IMR-90 (cell line): ENCODE data around the gene UST. TPM values are rescaled to one million over a fixed set of nuclear protein-coding genes. Genes with fewer than 3 reads are reported as not detected.

Source experiments
- ATAC-seq: fragments of 200-7000 bp; cut with Tn5 transposase; 2 replicates; pipeline ENCODE4 v1.9.1; 2020; ENCODE audit warnings: low read depth, mild to moderate bottlenecking, moderate library complexity
- BruUV-seq: library from RNA; stranded (reverse); fragments of 400-500 nt; replicated peaks from 2 replicates; lab custom pipeline; 2021; lab: Mats Ljungman, UMichigan
- CTCF ChIA-PET: fragments of 300-600 bp; formaldehyde crosslinking; extraction: SDS; loops from one replicate; lab custom pipeline; 2021; ENCODE audit warnings: antibody characterized with exemption; lab: Yijun Ruan, JAX
- POLR2A ChIA-PET: fragments of 300-600 bp; sonication (Branson Sonifier 250); formaldehyde crosslinking; loops from one replicate; lab custom pipeline; 2022; ENCODE audit warnings: antibody characterized with exemption; ENCODE audit not compliant: unreplicated experiment; lab: Charles Lee
- DNase-seq: peaks from one replicate; pipeline ENCODE4 v3.0.0; 2013
- H2AFZ ChIP-seq: replicated peaks from 2 replicates; pipeline ENCODE3; 2013; ENCODE audit warnings: low read length, mild to moderate bottlenecking; ENCODE audit not compliant: poor library complexity
- H2AK5ac ChIP-seq: 2 replicates; pipeline ENCODE4 v1.6.1; 2013; ENCODE audit warnings: low read depth, low read length, inconsistent platforms
- H2AK9ac ChIP-seq: replicated peaks from 2 replicates; pipeline ENCODE3; 2013; ENCODE audit warnings: mild to moderate bottlenecking, low read depth, low read length, moderate library complexity; ENCODE audit not compliant: poor library complexity
- H2BK120ac ChIP-seq: 2 replicates; pipeline ENCODE4 v1.6.1; 2013; ENCODE audit warnings: low read depth, low read length, inconsistent platforms
- H2BK15ac ChIP-seq: 3 replicates; pipeline ENCODE4 v1.6.1; 2013; ENCODE audit warnings: low read depth, low read length, inconsistent platforms
- H2BK20ac ChIP-seq: 2 replicates; pipeline ENCODE4 v1.6.1; 2013; ENCODE audit warnings: low read depth, mild to moderate bottlenecking, inconsistent platforms, low read length, moderate library complexity
- H2BK5ac ChIP-seq: 2 replicates; pipeline ENCODE4 v1.6.1; 2013; ENCODE audit warnings: mild to moderate bottlenecking, low read depth, low read length, inconsistent platforms; ENCODE audit not compliant: poor library complexity, severe bottlenecking
- H3K14ac ChIP-seq: replicated peaks from 2 replicates; pipeline ENCODE4 v1.6.1; 2013; ENCODE audit warnings: low read depth, low read length, inconsistent platforms
- H3K18ac ChIP-seq: 2 replicates; pipeline ENCODE4 v1.6.1; 2013; ENCODE audit warnings: low read depth, low read length, control low read depth
- H3K23ac ChIP-seq: 2 replicates; pipeline ENCODE4 v1.6.1; 2013; ENCODE audit warnings: low read depth, low read length, inconsistent platforms
- H3K27ac ChIP-seq: 2 replicates; pipeline ENCODE4 v1.5.1; 2013; ENCODE audit warnings: mild to moderate bottlenecking, control low read depth, low read length; ENCODE audit not compliant: insufficient read depth
- H3K27me3 ChIP-seq: 2 replicates; pipeline ENCODE4 v1.6.1; 2013; ENCODE audit warnings: low read length; ENCODE audit not compliant: control insufficient read depth, insufficient read depth
- H3K36me3 ChIP-seq: 2 replicates; pipeline ENCODE4 v1.6.1; 2013; ENCODE audit warnings: low read length, mixed read lengths; ENCODE audit not compliant: control insufficient read depth, insufficient read depth
- H3K4ac ChIP-seq: 2 replicates; pipeline ENCODE4 v1.6.1; 2013; ENCODE audit warnings: low read depth, low read length, inconsistent platforms
- H3K4me1 ChIP-seq: 2 replicates; pipeline ENCODE4 v1.6.1; 2013; ENCODE audit warnings: low read length, mixed read lengths; ENCODE audit not compliant: control insufficient read depth, insufficient read depth
- H3K4me2 ChIP-seq: 2 replicates; pipeline ENCODE4 v1.6.1; 2013; ENCODE audit warnings: low read depth, mild to moderate bottlenecking, control low read depth, low read length, moderate library complexity
- H3K4me3 ChIP-seq: 2 replicates; pipeline ENCODE4 v1.5.1; 2013; ENCODE audit warnings: low read depth, mild to moderate bottlenecking, control low read depth, low read length, moderate library complexity; ENCODE audit not compliant: insufficient read depth
- H3K56ac ChIP-seq: 2 replicates; pipeline ENCODE4 v1.6.1; 2013; ENCODE audit warnings: low read length, inconsistent platforms; ENCODE audit not compliant: insufficient read depth; ENCODE audit errors: extremely low read depth
- H3K79me1 ChIP-seq, 2 experiments: 2 replicates each; pipeline ENCODE4 v1.6.1; 2013; ENCODE audit warnings: low read length in 2 of 2, inconsistent platforms in 1 of 2, low read depth in 1 of 2
- H3K9ac ChIP-seq: 2 replicates; pipeline ENCODE4 v1.6.1; 2013; ENCODE audit warnings: low read depth, low read length, control low read depth
- H3K9me1 ChIP-seq: 2 replicates; pipeline ENCODE4 v1.6.1; 2013; ENCODE audit warnings: low read length, inconsistent platforms; ENCODE audit not compliant: insufficient read depth
- H3K9me3 ChIP-seq: 2 replicates; pipeline ENCODE4 v1.6.1; 2013; ENCODE audit warnings: low read length; ENCODE audit not compliant: control insufficient read depth, insufficient read depth
- H4K20me1 ChIP-seq: 2 replicates; pipeline ENCODE4 v1.6.1; 2013; ENCODE audit warnings: low read length, inconsistent platforms; ENCODE audit not compliant: insufficient read depth
- H4K5ac ChIP-seq: 2 replicates; pipeline ENCODE4 v1.6.1; 2013; ENCODE audit warnings: mild to moderate bottlenecking, low read depth, low read length, control low read depth
- H4K8ac ChIP-seq, 2 experiments: 2 replicates each; pipeline ENCODE4 v1.6.1; 2013; ENCODE audit warnings: low read depth in 2 of 2, low read length in 2 of 2, control low read depth in 1 of 2, inconsistent platforms in 1 of 2
- H4K91ac ChIP-seq: 2 replicates; pipeline ENCODE4 v1.6.1; 2013; ENCODE audit warnings: low read depth, low read length, inconsistent platforms; ENCODE audit not compliant: insufficient read depth
- BHLHE40 ChIP-seq: fragments of 150-350 bp; IDR thresholded peaks from 2 replicates; pipeline ENCODE4 v1.6.1; 2016; ENCODE audit warnings: mild to moderate bottlenecking, low read depth, low read length
- CEBPB ChIP-seq: IDR thresholded peaks from 2 replicates; pipeline ENCODE4 v1.6.1; 2012; ENCODE audit warnings: low read depth, low read length, improper control_type of control experiment
- CHD1 ChIP-seq: IDR thresholded peaks from 2 replicates; pipeline ENCODE4 v1.6.1; 2012; ENCODE audit warnings: low read depth, low read length, improper control_type of control experiment
- FOS ChIP-seq: fragments of 150-350 bp; IDR thresholded peaks from 2 replicates; pipeline ENCODE4 v1.6.1; 2016; ENCODE audit warnings: low read depth, low read length
- MAFK ChIP-seq: IDR thresholded peaks from 2 replicates; pipeline ENCODE4 v1.6.1; 2012; ENCODE audit warnings: low read depth, low read length, improper control_type of control experiment
- MAZ ChIP-seq: IDR thresholded peaks from 2 replicates; pipeline ENCODE4 v1.6.1; 2012; ENCODE audit warnings: low read depth, mild to moderate bottlenecking, low read length, improper control_type of control experiment, moderate library complexity, borderline replicate concordance
- NFE2L2 ChIP-seq: fragments of 150-350 bp; IDR thresholded peaks from 2 replicates; pipeline ENCODE4 v1.6.1; 2016; ENCODE audit warnings: low read depth, mild to moderate bottlenecking, low read length
- POLR2A ChIP-seq: IDR thresholded peaks from 2 replicates; pipeline ENCODE4 v1.6.1; 2012; ENCODE audit warnings: mild to moderate bottlenecking, low read depth, low read length
- RAD21 ChIP-seq: IDR thresholded peaks from 2 replicates; pipeline ENCODE4 v1.6.1; 2012; ENCODE audit warnings: low read length, improper control_type of control experiment
- RCOR1 ChIP-seq: IDR thresholded peaks from 2 replicates; pipeline ENCODE4 v1.6.1; 2012; ENCODE audit warnings: mild to moderate bottlenecking, low read length, improper control_type of control experiment; ENCODE audit not compliant: insufficient replicate concordance
- RFX5 ChIP-seq: IDR thresholded peaks from 2 replicates; pipeline ENCODE4 v1.8.0; 2012; ENCODE audit warnings: low read depth, mild to moderate bottlenecking, low read length, moderate library complexity
- SMC3 ChIP-seq: fragments of 150-350 bp; IDR thresholded peaks from 2 replicates; pipeline ENCODE4 v1.6.1; 2016; ENCODE audit warnings: low read depth, mild to moderate bottlenecking, antibody characterized with exemption, low read length, moderate library complexity
- WGBS, 2 experiments: methylation state at CpG; one replicate each; pipeline versions ENCODE4 v1.1.5 to v1.1.7; 2013; ENCODE audit warnings: missing lambda C conversion rate in 2 of 2; ENCODE audit not compliant: insufficient read length in 1 of 2; ENCODE audit errors: extremely low coverage in 2 of 2; 5-methylcytosine and 5-hydroxymethylcytosine counted together
- dilution Hi-C: fragments of 300-500 bp; cut with HindIII; formaldehyde crosslinking; loops from one replicate; pipeline ENCODE4 v1.14.3; 2018; ENCODE audit warnings: low sequenced_read_pairs; ENCODE audit not compliant: unreplicated experiment
- in situ Hi-C: fragments of 300-500 bp; cut with MboI; formaldehyde crosslinking; loops from 3 replicates; pipeline ENCODE4 v1.14.3; 2019; ENCODE audit warnings: low sequenced_read_pairs, inconsistent platforms, mixed read lengths
- intact Hi-C: fragments of 100-400 bp; cut with micrococcal nuclease; formaldehyde crosslinking; loops from 2 replicates; pipeline ENCODE4 v1.10.0; 2022
- polyA plus RNA-seq, 3 experiments: library from polyadenylated mRNA; depleted of rRNA; stranded (reverse); fragments of >200 nt; gene quantifications; 2 replicates each; pipeline ENCODE4 v1.2.3, GENCODE V29; 2012; ENCODE audit warnings: low replicate concordance in 1 of 3
- total RNA-seq: library from RNA; depleted of rRNA; stranded (reverse); fragments of >200 nt; gene quantifications from 2 replicates; pipeline ENCODE4 v1.2.3, GENCODE V29; 2012
- TF ChIP-seq, protein P1 (sequence below): fragments of 150-350 bp; IDR thresholded peaks from 2 replicates; pipeline ENCODE4 v1.6.1; 2016; ENCODE audit warnings: low read depth, mild to moderate bottlenecking, low read length, moderate library complexity, borderline replicate concordance
- TF ChIP-seq, protein P2 (sequence below): conservative IDR thresholded peaks from 2 replicates; pipeline ENCODE4 v1.5.1; 2012; ENCODE audit warnings: mild to moderate bottlenecking, low read depth, low read length, improper control_type of control experiment
- TF ChIP-seq, protein P3 (sequence below): fragments of 150-350 bp; IDR thresholded peaks from 2 replicates; pipeline ENCODE4 v1.6.1; 2017; ENCODE audit warnings: mild to moderate bottlenecking, antibody characterized with exemption, low read length, low read depth

UST gene
- total and polyA plus RNA-seq, 2 of the 4 experiments (the other 2 are of a cell fraction): 7.7 to 13.8 TPM

DNA sequence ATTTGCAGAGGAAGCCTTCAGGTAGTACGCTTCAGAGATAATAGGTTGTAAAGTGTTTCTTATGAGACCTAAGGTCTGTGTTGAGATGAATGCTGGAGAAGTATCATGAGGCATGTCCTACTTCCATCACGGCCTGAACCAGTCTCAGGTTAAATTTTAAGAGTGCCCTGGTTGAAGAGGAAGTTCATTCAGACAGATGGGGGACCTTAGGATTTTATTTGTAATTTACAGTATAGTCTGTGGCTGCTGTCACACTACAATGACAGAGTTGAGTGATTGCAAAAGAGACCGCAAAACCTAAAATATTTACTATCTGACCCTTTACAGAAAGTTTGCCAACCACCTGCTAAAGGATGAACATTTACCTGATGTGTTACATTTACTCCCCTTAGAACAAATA is 70.9 kb downstream of the UST start:
- H2BK5ac ChIP-seq: no peak overlapping the region
- no peak overlapping the region for H2AK9ac ChIP-seq
- no peak overlapping the region for H4K5ac ChIP-seq
- TF ChIP-seq BHLHE40 (no peak), FOS (no peak), SMC3 (no peak), CHD1 (no peak), RAD21 (no peak), NFE2L2 (no peak), POLR2A (no peak), MAZ (no peak), RCOR1 (no peak), MAFK (no peak), RFX5 (no peak), CEBPB (no peak)
- TF ChIP-seq, protein P1, sequence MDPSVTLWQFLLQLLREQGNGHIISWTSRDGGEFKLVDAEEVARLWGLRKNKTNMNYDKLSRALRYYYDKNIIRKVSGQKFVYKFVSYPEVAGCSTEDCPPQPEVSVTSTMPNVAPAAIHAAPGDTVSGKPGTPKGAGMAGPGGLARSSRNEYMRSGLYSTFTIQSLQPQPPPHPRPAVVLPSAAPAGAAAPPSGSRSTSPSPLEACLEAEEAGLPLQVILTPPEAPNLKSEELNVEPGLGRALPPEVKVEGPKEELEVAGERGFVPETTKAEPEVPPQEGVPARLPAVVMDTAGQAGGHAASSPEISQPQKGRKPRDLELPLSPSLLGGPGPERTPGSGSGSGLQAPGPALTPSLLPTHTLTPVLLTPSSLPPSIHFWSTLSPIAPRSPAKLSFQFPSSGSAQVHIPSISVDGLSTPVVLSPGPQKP: no peak
- TF ChIP-seq, protein P2, sequence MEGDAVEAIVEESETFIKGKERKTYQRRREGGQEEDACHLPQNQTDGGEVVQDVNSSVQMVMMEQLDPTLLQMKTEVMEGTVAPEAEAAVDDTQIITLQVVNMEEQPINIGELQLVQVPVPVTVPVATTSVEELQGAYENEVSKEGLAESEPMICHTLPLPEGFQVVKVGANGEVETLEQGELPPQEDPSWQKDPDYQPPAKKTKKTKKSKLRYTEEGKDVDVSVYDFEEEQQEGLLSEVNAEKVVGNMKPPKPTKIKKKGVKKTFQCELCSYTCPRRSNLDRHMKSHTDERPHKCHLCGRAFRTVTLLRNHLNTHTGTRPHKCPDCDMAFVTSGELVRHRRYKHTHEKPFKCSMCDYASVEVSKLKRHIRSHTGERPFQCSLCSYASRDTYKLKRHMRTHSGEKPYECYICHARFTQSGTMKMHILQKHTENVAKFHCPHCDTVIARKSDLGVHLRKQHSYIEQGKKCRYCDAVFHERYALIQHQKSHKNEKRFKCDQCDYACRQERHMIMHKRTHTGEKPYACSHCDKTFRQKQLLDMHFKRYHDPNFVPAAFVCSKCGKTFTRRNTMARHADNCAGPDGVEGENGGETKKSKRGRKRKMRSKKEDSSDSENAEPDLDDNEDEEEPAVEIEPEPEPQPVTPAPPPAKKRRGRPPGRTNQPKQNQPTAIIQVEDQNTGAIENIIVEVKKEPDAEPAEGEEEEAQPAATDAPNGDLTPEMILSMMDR: no peak
- TF ChIP-seq, protein P3, sequence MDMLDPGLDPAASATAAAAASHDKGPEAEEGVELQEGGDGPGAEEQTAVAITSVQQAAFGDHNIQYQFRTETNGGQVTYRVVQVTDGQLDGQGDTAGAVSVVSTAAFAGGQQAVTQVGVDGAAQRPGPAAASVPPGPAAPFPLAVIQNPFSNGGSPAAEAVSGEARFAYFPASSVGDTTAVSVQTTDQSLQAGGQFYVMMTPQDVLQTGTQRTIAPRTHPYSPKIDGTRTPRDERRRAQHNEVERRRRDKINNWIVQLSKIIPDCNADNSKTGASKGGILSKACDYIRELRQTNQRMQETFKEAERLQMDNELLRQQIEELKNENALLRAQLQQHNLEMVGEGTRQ: no peak
- no peak overlapping the region for H2BK20ac ChIP-seq
- no peak overlapping the region for H2BK15ac ChIP-seq
- no peak overlapping the region for H3K4me3 ChIP-seq
- H4K8ac ChIP-seq: no peak overlapping the region
- intact Hi-C loops: no loop called here
- H3K9ac ChIP-seq: no peak overlapping the region
- H3K23ac ChIP-seq: no peak overlapping the region
- H2BK120ac ChIP-seq: no peak overlapping the region
- no peak overlapping the region for H3K14ac ChIP-seq
- H3K9me3 ChIP-seq: no peaks in the 10 kb centered on the region
- no peak overlapping the region for H4K91ac ChIP-seq
- H3K27me3 ChIP-seq: no peaks in the 10 kb centered on the region
- CTCF ChIA-PET: no interaction called here
- H3K36me3 ChIP-seq: no peaks in the 10 kb centered on the region
- H3K4me2 ChIP-seq: no peak overlapping the region
- DNase-seq (no peak), ATAC-seq (no peak)
- no TSS peak for BruUV-seq
- H3K4me1 ChIP-seq: no peaks in the 10 kb centered on the region
- no peak overlapping the region for H3K56ac ChIP-seq
- no peak overlapping the region for H2AFZ ChIP-seq
- no peaks in the 10 kb centered on the region; the same call in 1 of the 2 replicates for H3K9me1 ChIP-seq
- dilution Hi-C loops: no loop called here
- POLR2A ChIA-PET: no interaction called here
- H2AK5ac ChIP-seq: no peak overlapping the region
- peaks cover 7 to 17% of the 10 kb centered on the region in 2 experiments for H3K79me1 ChIP-seq
- WGBS, 2 experiments: 88% methylated on average over 1 of the region's 3 CpGs; no CpG with 5 or more reads in 1 of the 2 experiments
- in situ Hi-C loops: no loop called here
- no peaks in the 10 kb centered on the region for H4K20me1 ChIP-seq
- no peak overlapping the region for H3K27ac ChIP-seq
- no peak overlapping the region for H3K4ac ChIP-seq
- no peak overlapping the region for H3K18ac ChIP-seq
